ENCODE measurements around the gene GALNT16. TPM values are rescaled to one million over a fixed set of nuclear protein-coding genes. Genes with fewer than 3 reads are reported as not detected.

The GALNT16 gene
- polyA plus RNA-seq, 3 donors = 0.01 TPM; not detected in 2

GRCh38 chr14:69232388-69232787 lies 27.6 kb upstream of the GALNT16 start:
- H3K9me3 Mint-ChIP-seq = no peaks in the 10 kb centered on the region
- WGBS (ENCODE audit: insufficient coverage) = no CpG with 5 or more reads among the region's 3 CpGs

GRCh38 chr14:69234106-69234505 lies 25.9 kb upstream of the GALNT16 start:
- Histone ChIP-seq H3K27ac (ENCODE audit: low read depth in 1 of 2, low read length in 2 of 2) (no peak overlapping the region), H3K4me1 (ENCODE audit: control insufficient read depth in 1 of 2, insufficient read depth in 2 of 2, low read length in 2 of 2) (no peaks in the 10 kb centered on the region), H3K9me3 (replicated peaks in 1 of 2; ENCODE audit: control insufficient read depth in 1 of 2, insufficient read depth in 1 of 2, low read length in 2 of 2) (no peaks in the 10 kb centered on the region), H2AFZ (ENCODE audit: insufficient read depth, low read depth, low read length, poor library complexity, severe bottlenecking) (no peak overlapping the region), H3K27me3 (ENCODE audit: control insufficient read depth in 2 of 2, insufficient read depth in 2 of 2, low read length in 2 of 2) (no peaks in the 10 kb centered on the region), H3K4me3 (replicated peaks in 1 of 3; ENCODE audit: low read depth in 2 of 3, low read length in 3 of 3) (no peak overlapping the region), H3K79me2 (ENCODE audit: insufficient read depth, low read length) (no peaks in the 10 kb centered on the region), H3K36me3 (replicated peaks in 1 of 2; ENCODE audit: control insufficient read depth in 1 of 2, insufficient read depth in 2 of 2, low read length in 2 of 2) (peaks cover 28 to 68% of the 10 kb centered on the region in 2 donors), H3K4me2 (replicated peaks; ENCODE audit: extremely low read depth, low read length, poor library complexity, severe bottlenecking) (no peak overlapping the region), H4K20me1 (ENCODE audit: insufficient read depth, low read length) (no peaks in the 10 kb centered on the region), H3K9ac (ENCODE audit: insufficient read depth, low read length, poor library complexity, severe bottlenecking) (no peak overlapping the region)
- TF ChIP-seq CTCF (IDR thresholded peaks at IDR 0.05) = no peak
- Mint-ChIP-seq H3K4me3 (no peak overlapping the region), H3K36me3 (peaks cover 33 to 40% of the 10 kb centered on the region in 2 donors), H3K4me1 (no peaks in the 10 kb centered on the region), H3K9me3 (no peaks in the 10 kb centered on the region), H3K27ac (no peak overlapping the region), H3K27me3 (ENCODE audit: low read depth in 3 of 3) (peaks cover 0 to 3% (median 1%) of the 10 kb centered on the region in 3 donors)
- intact Hi-C loops (cut with micrococcal nuclease) = no loop called here
- DNase-seq = no peak

More at GRCh38 chr14:69232388-69232787, 27.6 kb upstream of the GALNT16 start:
- TF ChIP-seq CTCF (IDR thresholded peaks at IDR 0.05) = no peak
- H3K4me2 ChIP-seq (replicated peaks; ENCODE audit: extremely low read depth, low read length, poor library complexity, severe bottlenecking) = no peak overlapping the region
- Mint-ChIP-seq H3K27me3 (ENCODE audit: low read depth in 3 of 3) (peaks cover 0 to 3% (median 1%) of the 10 kb centered on the region in 3 donors), H3K4me1 (no peaks in the 10 kb centered on the region), H3K27ac (no peak overlapping the region), H3K36me3 (peaks cover 27 to 33% of the 10 kb centered on the region in 2 donors), H3K4me3 (no peak overlapping the region)
- H3K4me3 ChIP-seq (replicated peaks in 1 of 3; ENCODE audit: low read depth in 2 of 3, low read length in 3 of 3) = no peak overlapping the region
- intact Hi-C loops (cut with micrococcal nuclease) = no loop called here
- H2AFZ ChIP-seq (ENCODE audit: insufficient read depth, low read depth, low read length, poor library complexity, severe bottlenecking) = no peak overlapping the region
- no peaks in the 10 kb centered on the region for H3K4me1 ChIP-seq (ENCODE audit: control insufficient read depth in 1 of 2, insufficient read depth in 2 of 2, low read length in 2 of 2)
- no peak overlapping the region for H3K27ac ChIP-seq (ENCODE audit: low read depth in 1 of 2, low read length in 2 of 2)
- no peaks in the 10 kb centered on the region for H3K9me3 ChIP-seq (replicated peaks in 1 of 2; ENCODE audit: control insufficient read depth in 1 of 2, insufficient read depth in 1 of 2, low read length in 2 of 2)
- no peaks in the 10 kb centered on the region for H4K20me1 ChIP-seq (ENCODE audit: insufficient read depth, low read length)
- no peaks in the 10 kb centered on the region for H3K27me3 ChIP-seq (ENCODE audit: control insufficient read depth in 2 of 2, insufficient read depth in 2 of 2, low read length in 2 of 2)
- no peaks in the 10 kb centered on the region for H3K79me2 ChIP-seq (ENCODE audit: insufficient read depth, low read length)
- DNase-seq = no peak
- H3K36me3 ChIP-seq (replicated peaks in 1 of 2; ENCODE audit: control insufficient read depth in 1 of 2, insufficient read depth in 2 of 2, low read length in 2 of 2) = peaks cover 16 to 57% of the 10 kb centered on the region in 2 donors
- no peak overlapping the region for H3K9ac ChIP-seq (ENCODE audit: insufficient read depth, low read length, poor library complexity, severe bottlenecking)
